ENCODE data around the gene IVNS1ABP.
"Not testable (repeated sequence)": the region's sequence is repeated elsewhere in the genome, so short reads cannot be mapped to it uniquely, and the experiment has no call there.

IVNS1ABP gene

DNA sequence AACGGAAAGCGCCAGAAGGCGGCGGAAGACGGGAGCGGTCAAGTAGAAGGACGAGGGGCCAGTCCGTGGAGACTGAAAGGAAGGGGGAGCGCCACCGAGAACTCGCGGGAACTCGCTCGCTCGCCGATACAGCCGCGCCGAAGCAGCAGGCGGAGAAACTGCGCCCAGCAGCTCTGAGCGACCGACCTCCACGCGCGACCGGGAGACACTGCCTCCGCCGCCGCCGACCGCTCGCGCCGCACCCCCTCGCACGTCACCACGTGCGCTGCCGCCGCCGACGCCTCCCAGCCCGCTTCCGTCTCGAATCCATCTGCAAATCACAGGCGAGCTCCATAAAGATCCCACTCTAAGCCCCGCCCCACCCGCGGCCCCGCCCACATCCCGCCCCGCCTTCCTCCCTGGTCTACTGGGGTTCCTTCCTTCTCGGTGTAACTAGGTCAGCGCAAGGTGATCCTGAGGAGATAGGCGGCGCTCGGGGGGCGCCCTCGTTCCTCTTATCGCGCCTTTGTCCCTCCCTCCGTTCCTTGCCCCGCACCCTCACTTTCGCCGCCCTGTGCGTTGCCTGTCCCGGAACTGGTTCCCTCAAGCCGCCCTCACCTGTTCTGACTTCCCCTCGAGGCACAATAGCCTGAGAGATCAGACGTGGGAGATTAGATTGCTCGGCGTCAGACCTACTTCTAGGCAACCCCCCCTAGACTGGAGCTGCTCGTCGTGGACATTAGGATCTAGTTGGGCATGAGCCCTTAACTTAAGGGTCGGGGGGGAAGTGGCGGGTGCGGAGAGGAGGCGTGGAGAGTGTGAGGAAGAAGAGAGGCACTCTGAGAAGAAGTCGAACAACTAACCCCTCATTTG lies at the start of gene IVNS1ABP:
Gene IVNS1ABP, minus strand, starts transcription at position 210 of the 852 bp plus-strand sequence. CDS start 7,750 bp downstream, outside the sequence.
- DNase-seq = peak; percentile 97

DNA sequence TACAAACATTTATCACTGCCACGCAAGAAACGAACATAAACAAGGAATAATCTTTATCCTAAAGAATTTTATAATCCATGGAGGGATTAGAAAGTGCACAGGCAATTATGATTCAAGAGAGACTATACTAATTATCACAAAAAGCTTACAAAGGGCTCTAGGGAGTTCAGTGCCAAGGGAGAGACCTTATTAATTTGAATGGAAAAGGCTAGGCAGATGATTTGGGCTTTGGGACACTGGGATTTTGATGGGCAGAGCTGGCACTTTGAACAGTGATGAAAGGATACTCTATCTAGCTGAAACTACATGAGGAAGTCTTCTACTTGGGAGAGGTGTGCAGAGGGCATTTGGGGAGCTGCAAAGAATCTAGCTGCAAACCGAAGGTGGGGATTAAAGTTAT lies 48.9 kb upstream of the IVNS1ABP start:
- no peak for DNase-seq

DNA sequence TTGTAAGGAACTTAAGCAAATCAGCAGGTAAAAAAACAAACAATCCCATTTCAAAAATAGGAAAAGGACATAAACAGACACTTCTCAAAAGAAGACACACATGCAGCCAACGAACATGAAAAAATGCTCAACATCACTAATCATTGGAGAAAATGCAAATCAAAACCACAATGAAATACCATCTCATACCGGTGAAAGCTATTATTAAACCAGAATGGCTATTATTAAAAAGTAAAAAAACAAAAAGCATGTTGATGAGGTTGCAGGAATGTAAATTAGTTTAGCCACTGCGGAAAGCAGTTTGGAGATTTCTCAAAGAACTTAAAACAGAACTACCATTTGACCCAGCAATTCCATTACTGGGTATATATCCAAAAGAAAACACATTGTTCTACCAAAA lies 47.5 kb upstream of the IVNS1ABP start:
- DNase-seq = not testable (repeated sequence)

DNA sequence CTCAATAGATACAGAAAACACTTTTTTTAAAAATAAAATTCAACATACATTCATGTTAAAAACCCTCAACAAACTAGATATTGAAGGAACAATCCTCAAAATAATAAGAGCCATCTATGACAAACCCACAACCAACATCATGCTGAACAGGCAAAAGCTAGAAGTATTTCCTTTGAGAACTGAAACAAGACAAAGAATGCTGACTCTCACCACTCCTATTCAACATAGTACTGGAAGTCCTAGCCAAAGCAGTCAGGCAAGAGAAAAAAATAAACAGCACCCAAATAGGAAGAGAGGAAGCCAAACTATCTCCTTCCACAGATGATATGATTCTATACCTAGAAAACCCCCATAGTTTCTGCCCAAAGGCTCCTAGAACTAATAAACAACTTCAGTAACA lies 46.2 kb upstream of the IVNS1ABP start:
- DNase-seq = no peak

DNA sequence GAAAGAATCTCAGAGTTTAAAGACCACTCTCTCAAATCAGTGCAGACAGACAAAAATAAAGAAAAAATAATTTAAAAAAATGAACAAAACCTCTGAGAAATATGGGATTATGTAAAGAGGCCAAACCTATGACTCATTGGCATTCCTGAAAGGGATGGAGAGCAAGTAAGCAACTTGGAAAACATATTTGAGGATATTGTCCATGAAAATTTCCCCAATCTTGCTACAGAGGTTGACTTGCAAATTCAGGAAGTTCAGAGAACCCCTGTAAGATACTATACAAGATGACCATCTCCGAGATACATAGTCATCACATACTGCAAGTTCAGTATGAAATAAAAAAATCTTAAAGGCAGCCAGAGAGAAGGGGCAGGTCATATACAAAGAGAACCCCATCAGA lies 43.7 kb upstream of the IVNS1ABP start:
- no peak for DNase-seq

DNA sequence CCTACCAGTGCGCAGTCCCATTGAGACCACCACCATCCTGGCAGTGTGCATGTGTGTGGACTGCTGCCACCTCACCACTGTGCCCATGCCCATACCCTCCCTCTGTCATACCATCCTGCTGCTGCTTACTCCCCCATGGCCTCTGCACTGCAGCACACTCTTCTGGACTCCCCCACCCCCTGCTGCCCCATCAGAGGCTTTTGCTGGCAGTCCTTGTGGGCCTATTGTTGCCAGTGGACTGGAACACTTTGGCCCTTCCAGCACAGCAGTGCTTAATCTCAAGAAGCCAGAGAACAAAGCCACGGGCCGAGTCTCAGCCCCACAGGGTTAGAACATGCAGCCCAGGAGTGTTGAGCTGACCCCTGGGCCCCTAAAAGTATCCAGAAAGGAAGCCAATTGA lies 41.9 kb upstream of the IVNS1ABP start:
- DNase-seq = no peak

DNA sequence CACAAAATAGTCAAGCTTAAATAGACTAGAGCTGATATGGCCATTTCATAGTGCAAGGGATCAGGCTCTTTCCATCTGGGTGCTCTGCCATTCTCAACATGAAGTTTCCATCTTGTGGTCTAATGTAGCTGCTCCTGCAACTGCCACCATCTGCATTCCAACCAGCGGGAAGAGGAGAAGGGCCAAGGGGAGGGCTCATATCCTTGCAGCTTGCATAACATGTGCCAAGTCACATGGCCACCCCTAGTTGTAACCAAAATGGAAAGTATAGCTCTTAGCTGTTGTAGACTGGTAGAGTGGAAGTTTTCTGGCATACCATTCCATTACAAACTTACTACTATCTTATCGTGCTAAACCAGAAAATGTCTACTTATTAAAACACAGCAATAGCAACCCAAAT lies 38.9 kb upstream of the IVNS1ABP start:
- DNase-seq = no peak

DNA sequence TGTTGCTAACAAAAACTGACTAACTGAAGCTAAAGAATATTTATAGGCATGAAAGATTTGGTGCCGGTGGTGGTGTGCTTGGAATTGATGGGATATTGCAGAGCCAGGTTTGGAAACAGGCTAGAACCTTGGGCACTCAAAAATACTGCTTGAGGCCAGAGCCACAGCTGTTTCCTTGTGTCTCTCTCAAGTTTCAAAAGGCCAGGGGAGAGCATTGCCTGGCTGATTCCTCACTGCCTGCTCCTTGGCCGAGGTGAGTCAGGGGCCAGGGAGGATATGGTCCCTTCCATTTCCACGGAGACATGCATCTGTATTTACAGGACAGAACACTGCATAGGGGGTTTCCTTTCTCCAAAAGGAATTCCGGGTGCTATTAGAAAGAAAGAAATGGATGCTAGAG lies 36.1 kb upstream of the IVNS1ABP start:
- no peak for DNase-seq

DNA sequence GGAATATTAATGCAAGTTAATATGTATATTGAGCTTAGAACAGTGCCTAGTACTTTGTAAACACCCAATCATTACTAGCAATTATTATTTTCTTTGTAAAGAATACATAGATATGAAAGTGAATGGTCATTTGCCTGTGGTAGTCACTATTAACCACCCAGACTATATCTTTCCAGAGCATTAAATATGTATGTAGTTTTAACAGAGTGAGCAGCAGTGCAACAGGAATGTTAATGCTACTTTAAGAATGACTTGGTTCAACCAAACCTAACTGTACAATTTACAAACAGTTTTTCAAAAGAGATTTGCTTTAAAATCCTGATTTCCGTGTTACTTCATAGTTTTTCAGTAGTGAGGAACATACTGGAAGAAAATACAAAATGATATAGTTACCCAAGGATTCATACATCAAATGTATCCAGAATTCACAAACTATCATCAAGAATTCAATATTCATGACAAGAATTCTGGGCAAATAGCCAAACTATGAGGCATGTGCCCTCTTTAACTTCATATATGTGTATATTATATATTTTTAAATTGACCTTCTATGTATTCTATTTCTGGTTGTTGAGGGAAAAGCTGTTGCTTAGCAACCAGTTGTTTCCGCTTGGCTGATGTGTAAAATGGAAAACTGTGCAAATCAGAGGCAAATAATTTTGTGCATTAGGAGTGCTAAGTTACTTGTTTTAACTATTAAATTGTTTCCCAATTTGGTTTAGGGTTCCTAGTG lies 34.9 kb upstream of the IVNS1ABP start:
- DNase-seq = no peak

DNA sequence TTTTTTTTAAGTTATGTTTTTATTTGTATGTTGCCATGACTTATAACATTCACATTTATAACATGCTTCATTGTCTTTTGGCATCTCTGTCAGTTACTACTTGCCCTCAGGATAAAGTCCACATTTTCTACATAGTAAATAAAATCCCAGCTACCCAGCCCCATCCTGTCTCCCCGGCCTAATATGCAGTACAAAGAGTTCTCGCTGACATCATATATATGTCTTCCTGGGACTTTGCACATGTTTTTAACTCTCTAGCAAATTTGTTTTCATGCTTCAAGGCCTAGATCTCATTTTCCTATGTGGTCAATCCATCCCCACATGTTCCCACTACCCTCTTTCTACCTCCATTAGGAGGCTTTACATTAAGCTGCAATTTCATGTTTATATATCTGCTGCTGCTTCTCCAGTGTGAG lies 33.0 kb upstream of the IVNS1ABP start:
- no peak for DNase-seq

DNA sequence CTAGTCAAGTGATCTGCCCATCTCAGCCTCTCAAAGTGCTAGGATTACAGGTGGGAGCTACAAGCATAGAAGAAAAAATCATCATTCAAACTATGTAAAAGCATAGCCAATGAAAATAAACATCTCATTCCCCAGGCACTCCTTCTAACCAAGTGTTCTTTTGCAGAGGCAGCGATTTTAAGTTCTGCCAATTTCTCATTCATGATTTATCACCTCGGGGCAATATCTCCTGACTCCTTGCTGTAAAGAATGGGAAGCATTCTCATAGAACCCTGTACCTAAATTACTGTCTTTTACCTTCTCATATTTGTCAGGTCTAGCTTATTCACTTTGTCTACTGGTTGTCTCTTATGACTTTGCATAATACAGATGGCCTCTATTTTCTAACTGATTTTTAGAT lies 32.5 kb upstream of the IVNS1ABP start:
- DNase-seq = no peak

DNA sequence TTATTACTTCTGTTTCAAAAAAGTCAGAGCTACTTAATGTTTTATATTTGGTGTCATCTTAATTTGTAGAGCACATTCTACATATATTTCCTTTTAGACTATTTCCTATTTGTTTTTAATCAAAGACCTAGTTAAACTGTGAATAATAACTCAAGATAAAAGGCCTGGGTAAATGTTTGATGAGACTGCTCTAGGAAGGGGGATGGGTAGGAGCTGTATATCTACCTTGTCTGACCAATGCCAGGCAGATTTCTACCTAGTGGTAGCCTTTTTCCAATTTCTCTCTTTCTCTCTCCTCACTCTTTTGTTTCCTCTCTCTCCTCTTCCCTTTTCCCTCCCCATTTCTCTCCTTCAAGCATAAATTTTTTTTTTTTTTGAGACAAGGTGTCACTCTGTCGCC lies 31.9 kb upstream of the IVNS1ABP start:
- no peak for DNase-seq

DNA sequence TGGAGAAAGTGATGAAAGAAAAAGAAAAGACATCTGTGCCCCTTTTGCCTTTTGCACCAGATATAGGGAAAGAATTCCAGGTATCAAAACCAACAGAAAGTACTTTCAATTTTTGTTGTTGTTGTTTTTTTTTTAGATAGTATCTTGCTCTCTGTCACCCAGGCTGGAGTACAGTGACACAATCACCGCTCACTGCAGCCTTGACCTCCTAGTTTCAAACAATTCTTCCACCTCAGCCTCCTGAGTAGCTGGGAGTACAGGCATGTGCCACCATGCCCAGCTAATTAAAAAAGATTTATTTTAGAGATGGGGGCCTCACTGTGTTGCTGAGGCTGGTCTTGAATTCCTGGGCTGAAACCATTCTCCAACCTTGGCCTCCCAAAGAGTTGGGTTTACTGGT lies 31.3 kb upstream of the IVNS1ABP start:
- no peak for DNase-seq

DNA sequence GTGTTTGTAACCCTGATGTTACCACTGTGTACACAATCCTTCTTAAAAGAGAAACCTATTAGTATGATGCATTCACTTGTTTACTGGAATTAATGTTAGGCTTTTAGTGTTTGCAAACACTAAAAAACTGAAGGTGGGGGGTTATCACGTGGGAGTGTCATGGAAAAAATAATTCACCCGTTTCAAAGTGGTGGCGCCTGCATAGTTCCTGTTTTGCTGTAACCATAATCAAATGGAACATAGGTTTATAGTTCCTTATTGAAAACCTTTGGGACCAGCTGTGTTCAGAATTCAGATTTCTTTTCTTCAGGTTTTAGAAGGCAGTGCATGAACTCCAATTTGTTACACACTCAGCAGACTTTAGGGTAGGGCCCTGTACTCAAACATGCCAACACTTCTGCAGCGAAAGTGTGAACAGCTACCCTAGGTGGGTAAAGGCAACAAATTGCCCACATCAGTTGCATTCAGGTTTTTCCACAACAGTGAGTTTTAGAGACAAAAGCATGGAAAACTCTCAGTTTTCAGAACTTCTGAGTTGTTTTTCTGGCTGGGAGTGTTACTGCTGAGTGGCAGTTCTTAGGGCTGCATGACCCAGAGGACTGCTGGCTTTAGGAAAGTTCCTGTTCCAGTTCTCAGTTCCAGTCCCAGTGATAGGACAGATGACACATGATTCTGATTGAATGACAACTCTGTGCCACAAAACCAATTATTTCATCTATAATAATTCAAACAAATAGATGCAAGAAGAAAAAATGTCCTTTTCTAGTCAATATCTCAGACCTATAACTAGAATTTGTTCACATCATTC lies 29.1 kb upstream of the IVNS1ABP start:
- no peak for DNase-seq

DNA sequence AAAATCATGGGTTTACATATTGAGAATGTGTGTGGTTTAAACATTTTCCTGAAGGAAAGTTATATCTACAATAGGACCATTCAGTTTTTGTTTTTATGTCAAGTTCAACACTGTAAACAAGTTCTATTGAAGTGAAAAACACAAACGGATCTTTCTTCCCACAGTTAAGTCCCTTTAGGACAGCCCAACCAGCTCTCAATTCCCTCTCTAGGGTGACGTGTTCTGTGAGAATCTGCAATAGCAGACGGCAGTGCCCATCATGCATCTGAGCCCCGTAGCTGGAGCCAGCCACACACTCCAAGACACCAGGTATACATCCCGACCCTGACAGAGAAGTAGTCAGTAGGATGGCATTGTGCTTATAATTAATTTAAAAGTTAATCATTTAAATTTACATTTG lies 26.3 kb upstream of the IVNS1ABP start:
- no peak for DNase-seq

DNA sequence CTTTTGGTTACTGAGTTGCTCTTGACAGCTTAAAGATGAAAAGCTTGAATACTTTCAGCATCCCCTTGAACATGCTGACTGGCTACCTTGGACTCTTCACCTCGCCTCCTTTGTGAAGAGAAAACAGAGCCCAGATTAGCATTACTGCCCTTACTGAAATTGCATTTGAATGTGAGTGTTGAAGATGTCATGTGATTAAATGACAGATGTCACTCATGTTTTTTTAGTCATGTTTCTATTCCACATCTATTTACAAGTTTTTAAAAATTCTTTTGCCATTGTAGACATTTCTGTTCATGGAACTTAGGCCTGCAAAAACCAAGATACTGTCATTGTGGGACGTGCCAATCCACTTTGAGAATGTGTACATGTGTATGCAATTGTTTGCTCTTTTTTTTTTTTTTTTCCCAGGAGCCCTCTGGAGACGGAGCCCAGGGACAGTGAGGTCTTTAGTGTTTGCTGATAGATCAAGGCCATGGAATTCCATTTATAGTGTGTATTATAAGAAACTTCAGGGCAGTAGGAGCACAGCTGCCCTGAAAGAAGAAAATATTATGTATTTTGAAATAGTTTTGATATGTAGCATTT lies 25.7 kb upstream of the IVNS1ABP start:
- no peak for DNase-seq

DNA sequence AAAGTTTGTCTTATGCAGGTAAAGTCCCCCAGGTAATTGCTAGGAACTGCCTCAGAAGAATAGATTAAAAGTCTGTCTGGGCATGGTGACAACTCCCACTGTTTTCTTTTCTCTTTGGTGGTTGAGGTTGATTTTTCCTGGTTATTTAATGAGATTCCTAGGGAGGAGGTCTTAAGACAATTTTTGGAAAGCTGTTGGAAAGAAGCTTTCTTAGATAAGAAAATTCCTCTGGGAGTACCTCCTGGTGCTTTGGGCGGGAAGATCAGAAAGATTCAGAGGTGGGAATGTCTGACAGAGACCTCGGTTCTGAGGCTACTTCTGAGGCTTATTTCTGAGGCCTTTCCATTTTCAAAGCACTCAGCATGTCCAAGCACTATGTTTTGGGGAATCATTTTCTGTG lies 25.0 kb upstream of the IVNS1ABP start:
- no peak for DNase-seq

DNA sequence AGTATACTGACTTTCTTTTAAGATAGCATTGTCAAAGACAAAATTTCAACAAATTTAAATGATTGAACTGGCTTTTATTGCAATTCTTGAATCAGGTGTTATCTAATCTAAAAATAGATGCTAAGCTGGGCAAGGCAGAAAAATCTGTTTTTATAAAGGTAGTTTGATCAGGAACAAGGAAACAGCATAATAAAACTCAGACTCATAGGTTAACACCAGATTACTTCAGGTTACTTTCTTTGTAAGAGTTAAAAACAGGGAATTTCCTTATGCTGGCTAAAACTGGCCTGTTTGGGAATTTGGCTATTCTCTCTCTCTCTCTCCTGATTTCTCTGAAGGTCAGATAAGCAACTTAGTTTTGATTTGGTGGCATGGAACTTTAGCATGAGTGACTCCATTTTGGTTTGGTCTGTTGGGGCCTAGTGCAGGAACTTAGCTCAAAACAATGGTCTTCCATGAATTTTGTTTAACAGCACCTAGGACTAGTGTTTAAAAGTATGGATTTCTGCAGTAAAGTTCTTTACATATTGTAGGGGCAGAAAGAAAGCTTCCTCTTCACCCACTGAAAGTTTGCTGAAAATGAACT lies 24.2 kb upstream of the IVNS1ABP start:
- no peak for DNase-seq

DNA sequence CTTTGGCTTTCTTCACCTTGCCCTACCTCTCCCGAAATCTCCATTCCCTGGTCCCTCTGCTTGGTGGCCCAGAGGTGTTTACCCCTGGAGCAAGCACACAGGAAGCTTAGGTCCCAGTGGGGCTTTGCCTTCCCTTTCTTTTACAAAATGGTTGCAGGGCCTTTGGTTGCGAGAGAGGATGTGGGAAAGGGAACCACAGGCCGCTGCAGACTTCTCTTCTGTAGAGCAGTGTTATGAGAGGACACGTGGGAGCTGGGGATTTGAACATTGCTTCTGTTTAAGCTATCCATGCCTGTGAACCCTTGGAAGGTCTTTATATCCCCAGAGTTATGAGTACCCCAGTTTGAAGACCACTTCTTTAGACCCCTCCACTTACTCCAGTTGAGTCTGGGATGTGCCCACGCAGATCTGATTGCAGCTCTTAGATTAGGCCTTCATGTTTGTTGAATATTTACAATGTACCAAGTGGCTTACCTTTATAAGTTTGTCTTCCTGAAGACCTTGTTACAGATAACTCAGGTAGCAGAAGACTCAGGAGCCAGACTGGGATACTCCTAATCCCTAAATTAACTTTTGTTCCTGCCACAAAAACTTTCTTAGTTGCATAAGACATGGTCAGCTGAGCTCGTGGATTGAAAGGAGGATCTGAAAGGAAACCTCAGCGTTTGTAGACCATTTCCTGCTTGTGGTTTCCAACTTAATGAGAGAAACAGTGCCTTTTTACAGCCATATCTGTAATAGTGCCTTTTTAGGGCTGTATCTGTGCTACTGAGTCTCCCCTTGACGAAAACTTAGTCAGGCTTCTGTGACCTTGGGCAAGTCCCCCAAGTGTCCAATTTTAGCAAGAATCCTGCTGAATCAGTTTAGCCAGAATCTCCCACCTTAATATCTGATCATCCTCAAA lies 21.9 kb upstream of the IVNS1ABP start:
- peak; percentile 60 for DNase-seq

DNA sequence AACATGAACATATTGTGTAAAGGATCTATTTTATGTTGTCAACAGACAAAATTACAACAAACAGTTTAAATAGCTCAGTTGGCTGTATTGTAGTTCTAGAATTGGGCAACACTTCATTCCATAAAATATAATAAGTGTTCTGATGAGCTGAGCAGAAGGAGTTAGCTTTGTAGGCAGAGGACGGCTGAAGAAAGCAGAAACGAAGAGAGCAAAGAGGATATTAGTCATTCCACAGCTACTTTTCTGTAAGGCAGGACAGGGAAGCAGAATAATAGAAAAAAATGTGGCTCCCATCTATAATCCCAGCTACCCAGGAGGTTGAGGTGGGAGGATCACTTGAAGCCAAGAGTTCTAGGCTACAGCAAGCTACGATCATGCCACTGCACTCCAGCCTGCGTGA lies 20.2 kb upstream of the IVNS1ABP start:
- DNase-seq = no peak

DNA sequence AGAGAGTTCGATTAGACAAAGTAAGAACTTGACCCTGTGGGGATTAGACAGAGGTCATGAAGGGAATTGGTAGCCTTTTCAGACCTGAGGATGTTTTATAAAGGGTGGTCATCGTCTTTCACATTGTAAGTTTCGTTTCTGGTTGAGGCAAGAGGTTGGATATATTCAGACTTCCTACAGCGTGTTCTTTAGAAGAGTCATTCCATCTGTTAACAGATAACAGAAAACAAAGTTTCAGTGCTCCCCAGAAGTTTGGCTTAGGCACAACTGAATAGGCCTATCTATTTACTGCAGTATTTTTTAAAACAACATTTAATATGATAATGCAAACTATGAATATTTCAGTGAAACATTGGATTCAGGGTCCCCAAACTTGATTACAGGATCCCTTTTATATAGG lies 17.1 kb upstream of the IVNS1ABP start:
- DNase-seq = no peak

DNA sequence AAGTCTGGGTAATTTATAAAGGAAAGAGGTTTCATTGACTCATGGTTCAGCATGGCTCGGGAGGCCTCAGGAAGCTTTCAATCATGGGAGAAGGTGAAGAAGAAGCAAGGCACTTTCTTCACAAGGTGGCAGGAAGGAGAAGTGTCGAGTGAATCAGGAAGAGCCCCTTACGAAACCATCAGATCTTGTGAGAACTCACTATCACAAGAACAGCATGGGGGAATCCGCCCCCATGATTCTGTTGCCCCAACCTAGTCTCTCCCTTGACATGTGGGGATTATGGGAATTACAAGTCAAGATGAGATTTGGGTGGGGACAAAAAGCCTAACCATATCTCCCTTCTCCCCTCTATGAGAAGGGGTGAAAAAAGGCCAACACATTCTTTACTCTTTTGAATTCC lies 11.2 kb upstream of the IVNS1ABP start:
- DNase-seq = no peak

Data from RPMI8226 (cell line).